ENCODE data around the gene EEFSEC. TPM values are rescaled to one million over a fixed set of nuclear protein-coding genes. Genes with fewer than 3 reads are reported as not detected.

The EEFSEC gene
- total RNA-seq, 1 donor from 2014 or later: 15.6 TPM

DNA sequence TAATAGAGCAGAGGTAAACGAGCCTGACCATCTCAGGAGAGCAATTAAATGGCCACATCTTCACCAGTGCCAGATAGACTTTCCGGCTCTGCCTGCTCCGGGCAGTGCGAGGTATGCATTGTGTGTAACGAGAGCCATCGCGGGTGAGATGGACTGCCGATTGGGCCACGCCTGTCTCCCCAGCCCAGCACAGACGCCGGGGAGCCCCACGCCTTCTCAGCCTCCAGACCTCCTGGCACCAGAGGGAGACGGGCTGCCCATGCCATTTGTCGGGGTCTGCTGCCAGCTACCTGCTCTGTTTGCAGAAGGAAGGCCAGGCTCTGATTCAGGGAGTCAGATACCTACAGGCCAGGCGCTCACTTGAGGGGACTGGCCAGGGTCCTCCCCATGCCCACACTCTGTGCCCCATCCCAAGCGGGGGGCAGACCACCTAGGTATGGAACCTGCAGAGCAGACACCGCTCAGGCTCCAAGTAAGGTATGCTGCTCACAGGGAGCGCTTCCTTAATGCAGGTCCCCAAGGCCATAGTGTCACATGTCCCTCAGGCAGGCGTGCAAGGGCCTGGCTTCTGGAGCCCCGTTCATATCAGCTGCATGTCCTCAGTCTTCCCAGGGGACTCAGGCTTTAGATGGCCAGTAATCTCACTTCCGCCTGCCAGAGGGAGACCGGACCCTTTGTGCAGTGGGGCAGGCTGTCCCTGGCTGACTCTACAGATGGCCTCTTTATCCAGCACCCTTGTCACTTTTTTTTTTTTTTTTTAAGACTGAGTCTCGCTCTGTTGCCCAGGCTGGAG lies 251.2 kb downstream of the EEFSEC start:
- no peak for DNase-seq (ENCODE audit: extremely low spot score, unreplicated experiment)
- Mint-ChIP-seq H3K9me3 (ENCODE audit: unreplicated experiment) (no peaks in the 10 kb centered on the region), H3K4me1 (ENCODE audit: unreplicated experiment) (no peaks in the 10 kb centered on the region), H3K36me3 (ENCODE audit: unreplicated experiment) (no peaks in the 10 kb centered on the region), H3K4me3 (ENCODE audit: unreplicated experiment) (no peak overlapping the region), H3K27me3 (ENCODE audit: unreplicated experiment) (no peaks in the 10 kb centered on the region), H3K27ac (ENCODE audit: unreplicated experiment) (no peak overlapping the region)
- TF ChIP-seq, protein P1, sequence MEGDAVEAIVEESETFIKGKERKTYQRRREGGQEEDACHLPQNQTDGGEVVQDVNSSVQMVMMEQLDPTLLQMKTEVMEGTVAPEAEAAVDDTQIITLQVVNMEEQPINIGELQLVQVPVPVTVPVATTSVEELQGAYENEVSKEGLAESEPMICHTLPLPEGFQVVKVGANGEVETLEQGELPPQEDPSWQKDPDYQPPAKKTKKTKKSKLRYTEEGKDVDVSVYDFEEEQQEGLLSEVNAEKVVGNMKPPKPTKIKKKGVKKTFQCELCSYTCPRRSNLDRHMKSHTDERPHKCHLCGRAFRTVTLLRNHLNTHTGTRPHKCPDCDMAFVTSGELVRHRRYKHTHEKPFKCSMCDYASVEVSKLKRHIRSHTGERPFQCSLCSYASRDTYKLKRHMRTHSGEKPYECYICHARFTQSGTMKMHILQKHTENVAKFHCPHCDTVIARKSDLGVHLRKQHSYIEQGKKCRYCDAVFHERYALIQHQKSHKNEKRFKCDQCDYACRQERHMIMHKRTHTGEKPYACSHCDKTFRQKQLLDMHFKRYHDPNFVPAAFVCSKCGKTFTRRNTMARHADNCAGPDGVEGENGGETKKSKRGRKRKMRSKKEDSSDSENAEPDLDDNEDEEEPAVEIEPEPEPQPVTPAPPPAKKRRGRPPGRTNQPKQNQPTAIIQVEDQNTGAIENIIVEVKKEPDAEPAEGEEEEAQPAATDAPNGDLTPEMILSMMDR (IDR thresholded peaks at IDR 0.05): no peak

DNA sequence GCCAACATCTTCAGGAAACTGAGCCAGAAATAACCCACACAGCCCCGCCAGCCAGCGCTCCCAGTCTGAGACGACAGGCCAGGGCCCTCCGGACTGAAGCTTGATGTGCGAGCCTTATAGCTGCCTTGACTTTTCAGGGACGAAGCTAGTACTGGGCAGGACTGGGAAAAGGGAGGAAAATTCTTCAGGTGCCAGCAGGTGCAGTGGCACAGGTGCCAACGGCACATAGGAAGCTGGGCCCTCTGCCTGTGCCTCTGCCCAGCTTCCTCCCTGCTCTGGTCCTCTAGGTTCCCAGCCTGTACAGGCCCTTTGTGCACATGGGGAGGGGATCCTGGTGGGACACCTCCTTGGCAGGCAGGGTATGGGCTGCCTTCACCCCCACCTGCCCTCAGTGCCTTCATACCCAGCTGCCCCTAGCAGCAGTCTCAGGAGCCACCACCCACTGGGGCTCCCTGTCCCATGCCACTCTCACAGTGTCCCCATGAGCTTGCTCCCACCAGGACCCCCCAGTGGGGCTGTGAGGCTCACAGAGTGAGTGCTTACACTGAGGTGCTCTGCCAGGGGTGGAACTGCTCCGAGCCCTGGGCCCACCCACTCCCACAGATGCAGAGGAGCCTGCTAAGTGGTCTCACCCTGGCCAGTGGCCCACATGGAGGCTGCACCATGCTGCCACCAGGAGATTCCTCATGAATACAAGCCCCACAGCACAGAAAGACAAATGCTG lies 252.4 kb downstream of the EEFSEC start:
- Mint-ChIP-seq H3K9me3 (ENCODE audit: unreplicated experiment) (no peaks in the 10 kb centered on the region), H3K4me1 (ENCODE audit: unreplicated experiment) (no peaks in the 10 kb centered on the region), H3K36me3 (ENCODE audit: unreplicated experiment) (no peaks in the 10 kb centered on the region), H3K4me3 (ENCODE audit: unreplicated experiment) (no peak overlapping the region), H3K27ac (ENCODE audit: unreplicated experiment) (no peak overlapping the region), H3K27me3 (ENCODE audit: unreplicated experiment) (no peaks in the 10 kb centered on the region)
- TF ChIP-seq, protein P1 (IDR thresholded peaks at IDR 0.05): no peak
- DNase-seq (ENCODE audit: extremely low spot score, unreplicated experiment): no peak

DNA sequence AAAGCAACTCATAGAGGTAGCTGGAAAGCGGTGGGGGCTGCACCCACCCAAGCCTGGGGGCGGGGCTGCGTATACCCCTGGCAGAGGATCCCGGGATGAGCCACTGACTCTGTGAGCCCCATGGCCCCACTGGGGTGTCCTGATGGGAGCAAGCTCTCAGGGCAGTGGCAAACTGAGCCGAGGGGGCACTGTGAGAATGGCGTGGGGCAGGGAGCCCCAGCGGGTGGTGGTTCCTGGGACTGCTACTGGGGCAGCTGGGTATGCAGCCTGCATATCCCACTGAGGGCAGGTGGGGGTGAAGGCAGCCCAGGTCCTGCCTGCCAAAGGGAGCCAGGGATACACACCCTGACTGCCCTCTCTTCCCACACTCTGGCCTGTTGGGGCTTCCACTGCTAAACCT lies 254.0 kb downstream of the EEFSEC start:
- Mint-ChIP-seq H3K4me1 (ENCODE audit: unreplicated experiment) (no peaks in the 10 kb centered on the region), H3K9me3 (ENCODE audit: unreplicated experiment) (no peaks in the 10 kb centered on the region), H3K27me3 (ENCODE audit: unreplicated experiment) (no peaks in the 10 kb centered on the region), H3K4me3 (ENCODE audit: unreplicated experiment) (no peak overlapping the region), H3K27ac (ENCODE audit: unreplicated experiment) (no peak overlapping the region), H3K36me3 (ENCODE audit: unreplicated experiment) (no peaks in the 10 kb centered on the region)
- TF ChIP-seq, protein P1 (IDR thresholded peaks at IDR 0.05): no peak
- no peak for DNase-seq (ENCODE audit: extremely low spot score, unreplicated experiment)

DNA sequence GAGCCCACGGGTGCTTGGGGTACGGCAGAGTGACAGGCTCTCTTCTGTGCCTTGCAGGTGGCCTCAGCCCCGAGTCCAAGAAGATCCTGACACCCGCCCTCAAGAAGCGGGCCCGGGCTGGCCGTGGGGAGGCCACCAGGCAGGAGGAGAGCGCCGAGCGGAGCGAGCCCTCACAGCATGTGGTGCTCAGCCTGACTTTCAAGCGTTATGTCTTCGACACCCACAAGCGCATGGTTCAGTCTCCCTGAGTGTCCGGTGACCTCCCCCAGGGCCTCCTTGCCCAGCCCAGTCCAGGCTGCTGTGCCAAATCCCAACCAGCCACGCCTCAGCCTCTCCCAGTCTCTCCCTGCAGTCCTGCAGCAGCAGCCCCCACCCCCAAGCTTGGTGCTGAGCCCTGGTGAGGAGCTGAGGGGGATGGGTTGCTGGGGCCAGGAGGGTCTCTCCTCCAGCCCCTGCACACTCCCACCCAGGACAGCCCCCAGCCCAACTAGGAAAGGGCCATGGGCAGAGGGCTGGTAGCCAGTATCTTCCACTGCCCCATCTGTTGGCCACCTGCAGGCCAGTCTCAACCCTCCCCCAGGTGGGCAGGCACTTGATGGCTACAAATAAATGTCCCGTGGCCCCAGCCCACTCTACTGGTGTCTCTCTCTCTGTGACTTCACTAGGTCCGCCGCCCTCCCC lies 254.9 kb downstream of the EEFSEC start:
- Mint-ChIP-seq H3K36me3 (ENCODE audit: unreplicated experiment) (no peaks in the 10 kb centered on the region), H3K27ac (ENCODE audit: unreplicated experiment) (no peak overlapping the region), H3K9me3 (ENCODE audit: unreplicated experiment) (no peaks in the 10 kb centered on the region), H3K4me3 (ENCODE audit: unreplicated experiment) (no peak overlapping the region), H3K27me3 (ENCODE audit: unreplicated experiment) (no peaks in the 10 kb centered on the region), H3K4me1 (ENCODE audit: unreplicated experiment) (no peaks in the 10 kb centered on the region)
- TF ChIP-seq, protein P1 (IDR thresholded peaks at IDR 0.05): no peak
- no peak for DNase-seq (ENCODE audit: extremely low spot score, unreplicated experiment)
